Chondrocyte (in vitro differentiated cells): ENCODE measurements around the gene FGF1. TPM values are rescaled to one million over a fixed set of nuclear protein-coding genes. Genes with fewer than 3 reads are reported as not detected.
"Not testable (repeated sequence)": the region's sequence is repeated elsewhere in the genome, so short reads cannot be mapped to it uniquely, and the experiment has no call there.

ENCODE experiments used
- DNase-seq: peaks from one replicate; pipeline ENCODE4 v3.0.0; 2021; ENCODE audit warnings: mixed read lengths, low spot score
- H3K27ac Mint-ChIP-seq: one replicate; pipeline ENCODE4 v1.8.0; 2021; ENCODE audit warnings: mild to moderate bottlenecking, moderate library complexity, mixed read lengths; ENCODE audit not compliant: unreplicated experiment
- H3K27me3 Mint-ChIP-seq: 2 replicates; pipeline ENCODE4 v1.8.0; 2021; ENCODE audit warnings: low read depth, mixed read lengths
- H3K36me3 Mint-ChIP-seq: 2 replicates; pipeline ENCODE4 v1.8.0; 2021; ENCODE audit warnings: low read depth, mixed read lengths
- H3K4me1 Mint-ChIP-seq: 2 replicates; pipeline ENCODE4 v1.8.0; 2021; ENCODE audit warnings: low read depth, mild to moderate bottlenecking, mixed read lengths
- H3K4me3 Mint-ChIP-seq: one replicate; pipeline ENCODE4 v1.8.0; 2021; ENCODE audit warnings: mild to moderate bottlenecking, moderate library complexity, mixed read lengths; ENCODE audit not compliant: unreplicated experiment
- H3K9me3 Mint-ChIP-seq: 2 replicates; pipeline ENCODE4 v1.8.0; 2021; ENCODE audit warnings: low read depth, mixed read lengths
- CTCF ChIP-seq: fragments of 200-600 bp; sonication (generic); IDR thresholded peaks from 2 replicates; pipeline ENCODE4 v1.5.0; 2021; ENCODE audit warnings: antibody characterized with exemption, mild to moderate bottlenecking, moderate library complexity
- total RNA-seq: library from RNA; stranded (reverse); gene quantifications from 3 replicates; pipeline ENCODE4 v1.2.1, GENCODE V29; 2021

FGF1 gene
- total RNA-seq, 1 donor from 2014 or later, result 6.9 TPM

- Mint-ChIP-seq H3K27ac (peak overlapping the region; percentile 79), H3K9me3 (no peaks in the 10 kb centered on the region), H3K27me3 (no peaks in the 10 kb centered on the region), H3K36me3 (no peaks in the 10 kb centered on the region), H3K4me1 (peaks cover 30% of the 10 kb centered on the region), H3K4me3 (no peak overlapping the region)
- DNase-seq, result no peak
- TF ChIP-seq CTCF, result no peak
Measured at GRCh38 chr5:142652563-142652962, 33.3 kb downstream of the FGF1 start.

- Mint-ChIP-seq H3K9me3 (no peaks in the 10 kb centered on the region), H3K27ac (no peak overlapping the region), H3K4me1 (peaks cover 28% of the 10 kb centered on the region), H3K27me3 (no peaks in the 10 kb centered on the region), H3K36me3 (no peaks in the 10 kb centered on the region), H3K4me3 (no peak overlapping the region)
- DNase-seq, result no peak
- TF ChIP-seq CTCF, result no peak
Measured at GRCh38 chr5:142650881-142651280, 35.0 kb downstream of the FGF1 start.

- peaks cover 28% of the 10 kb centered on the region for H3K4me1 Mint-ChIP-seq
- H3K27ac Mint-ChIP-seq, result no peak overlapping the region
- no peak overlapping the region for H3K4me3 Mint-ChIP-seq
- H3K36me3 Mint-ChIP-seq, result no peaks in the 10 kb centered on the region
- no peak for DNase-seq
- no peaks in the 10 kb centered on the region for H3K27me3 Mint-ChIP-seq
- TF ChIP-seq CTCF, result no peak
- no peaks in the 10 kb centered on the region for H3K9me3 Mint-ChIP-seq
Measured at GRCh38 chr5:142650060-142650459, 35.8 kb downstream of the FGF1 start.

- not testable (repeated sequence) for DNase-seq, H3K27me3 Mint-ChIP-seq, H3K4me3 Mint-ChIP-seq, H3K27ac Mint-ChIP-seq, H3K9me3 Mint-ChIP-seq, H3K36me3 Mint-ChIP-seq
- H3K4me1 Mint-ChIP-seq, result peaks cover 38% of the 10 kb centered on the region
Measured at GRCh38 chr5:142648108-142648507, 37.8 kb downstream of the FGF1 start.

- no peak overlapping the region for H3K4me3 Mint-ChIP-seq
- no peaks in the 10 kb centered on the region for H3K36me3 Mint-ChIP-seq
- TF ChIP-seq CTCF, result no peak
- DNase-seq, result no peak
- H3K27me3 Mint-ChIP-seq, result no peaks in the 10 kb centered on the region
- H3K4me1 Mint-ChIP-seq, result peaks cover 47% of the 10 kb centered on the region
- H3K9me3 Mint-ChIP-seq, result no peaks in the 10 kb centered on the region
- H3K27ac Mint-ChIP-seq, result peak overlapping the region; percentile 94
Measured at GRCh38 chr5:142645456-142645855, 40.4 kb downstream of the FGF1 start.

- H3K4me1 Mint-ChIP-seq, result peaks cover 47% of the 10 kb centered on the region
- TF ChIP-seq CTCF, result no peak
- H3K27me3 Mint-ChIP-seq, result no peaks in the 10 kb centered on the region
- H3K9me3 Mint-ChIP-seq, result no peaks in the 10 kb centered on the region
- no peak for DNase-seq
- H3K36me3 Mint-ChIP-seq, result no peaks in the 10 kb centered on the region
- peak overlapping the region; percentile 94 for H3K27ac Mint-ChIP-seq
- H3K4me3 Mint-ChIP-seq, result peak overlapping the region; percentile 22
Measured at GRCh38 chr5:142644640-142645361, 41.1 kb downstream of the FGF1 start.
